Measurements from ENCODE around the gene TMEM201.

TMEM201 gene

GRCh38 chr1:9612871-9613624 lies 24.3 kb downstream of the TMEM201 start:
- Histone ChIP-seq H3K4me1 (ENCODE audit: low read depth, poor library complexity, severe bottlenecking) (no peaks in the 10 kb centered on the region), H3K79me2 (ENCODE audit: insufficient read depth, low read depth) (no peaks in the 10 kb centered on the region), H3K36me3 (ENCODE audit: insufficient read depth) (no peaks in the 10 kb centered on the region; the same call in 1 of the 2 replicates), H3K4me2 (no peak overlapping the region), H2AFZ (ENCODE audit: low read depth) (no peak overlapping the region), H3K9ac (no peak overlapping the region), H3K27ac (no peak overlapping the region), H3K27me3 (ENCODE audit: insufficient read depth, low read depth) (no peaks in the 10 kb centered on the region), H3K4me3 (IDR thresholded peaks at IDR 0.05; ENCODE audit: insufficient read depth, low read depth, low read length) (no peak overlapping the region), H4K20me1 (ENCODE audit: insufficient read depth) (no peaks in the 10 kb centered on the region)
- TF ChIP-seq CTCF (conservative IDR thresholded peaks at IDR 0.05; ENCODE audit: low read depth, low read length) = no peak

GRCh38 chr1:9613625-9614299 lies 25.1 kb downstream of the TMEM201 start:
- Histone ChIP-seq H3K36me3 (ENCODE audit: insufficient read depth) (no peaks in the 10 kb centered on the region; the same call in 1 of the 2 replicates), H4K20me1 (ENCODE audit: insufficient read depth) (no peaks in the 10 kb centered on the region), H3K9ac (no peak overlapping the region), H3K27me3 (ENCODE audit: insufficient read depth, low read depth) (peaks cover 3% of the 10 kb centered on the region; the same call in 1 of the 2 replicates), H3K27ac (no peak overlapping the region), H3K4me1 (ENCODE audit: low read depth, poor library complexity, severe bottlenecking) (no peaks in the 10 kb centered on the region), H3K4me3 (IDR thresholded peaks at IDR 0.05; ENCODE audit: insufficient read depth, low read depth, low read length) (no peak overlapping the region), H3K4me2 (no peak overlapping the region), H2AFZ (ENCODE audit: low read depth) (no peak overlapping the region), H3K79me2 (ENCODE audit: insufficient read depth, low read depth) (no peaks in the 10 kb centered on the region)
- TF ChIP-seq CTCF (conservative IDR thresholded peaks at IDR 0.05; ENCODE audit: low read depth, low read length) = no peak

GRCh38 chr1:9615316-9616063 lies 26.8 kb downstream of the TMEM201 start:
- H3K27ac ChIP-seq = no peak overlapping the region
- H3K9ac ChIP-seq = no peak overlapping the region
- H3K4me2 ChIP-seq = no peak overlapping the region
- H3K27me3 ChIP-seq (ENCODE audit: insufficient read depth, low read depth) = peaks cover 13% of the 10 kb centered on the region; the same call in 1 of the 2 replicates
- H3K36me3 ChIP-seq (ENCODE audit: insufficient read depth) = no peaks in the 10 kb centered on the region; the same call in 1 of the 2 replicates
- no peak overlapping the region for H3K4me3 ChIP-seq (IDR thresholded peaks at IDR 0.05; ENCODE audit: insufficient read depth, low read depth, low read length)
- H4K20me1 ChIP-seq (ENCODE audit: insufficient read depth) = no peaks in the 10 kb centered on the region
- peak; percentile 83 for TF ChIP-seq CTCF (conservative IDR thresholded peaks at IDR 0.05; ENCODE audit: low read depth, low read length)
- no peak overlapping the region for H2AFZ ChIP-seq (ENCODE audit: low read depth)
- H3K79me2 ChIP-seq (ENCODE audit: insufficient read depth, low read depth) = no peaks in the 10 kb centered on the region
- H3K4me1 ChIP-seq (ENCODE audit: low read depth, poor library complexity, severe bottlenecking) = no peaks in the 10 kb centered on the region

GRCh38 chr1:9618909-9619679 lies 30.4 kb downstream of the TMEM201 start:
- Histone ChIP-seq H3K36me3 (ENCODE audit: insufficient read depth) (no peaks in the 10 kb centered on the region), H2AFZ (ENCODE audit: low read depth) (no peak overlapping the region), H4K20me1 (ENCODE audit: insufficient read depth) (no peaks in the 10 kb centered on the region), H3K27ac (no peak overlapping the region), H3K4me1 (ENCODE audit: low read depth, poor library complexity, severe bottlenecking) (no peaks in the 10 kb centered on the region), H3K9ac (no peak overlapping the region), H3K4me2 (no peak overlapping the region), H3K27me3 (ENCODE audit: insufficient read depth, low read depth) (peaks cover 35% of the 10 kb centered on the region), H3K4me3 (IDR thresholded peaks at IDR 0.05; ENCODE audit: insufficient read depth, low read depth, low read length) (no peak overlapping the region), H3K79me2 (ENCODE audit: insufficient read depth, low read depth) (no peaks in the 10 kb centered on the region)
- TF ChIP-seq CTCF (conservative IDR thresholded peaks at IDR 0.05; ENCODE audit: low read depth, low read length) = no peak
